ENCODE data around the gene RNF217.
"Not testable (repeated sequence)": the region's sequence is repeated elsewhere in the genome, so short reads cannot be mapped to it uniquely, and the experiment has no call there.

The RNF217 gene

GRCh38 chr6:125125856-125126255 lies 163.6 kb downstream of the RNF217 start:
- not testable (repeated sequence) for DNase-seq (ENCODE audit: low spot score)

GRCh38 chr6:125129354-125129753 lies 167.1 kb downstream of the RNF217 start:
- DNase-seq (ENCODE audit: low spot score) = no peak

- no peak for DNase-seq (ENCODE audit: low spot score)
Observed at GRCh38 chr6:125132058-125132457, 169.8 kb downstream of the RNF217 start.

- no peak for DNase-seq (ENCODE audit: low spot score)
Observed at GRCh38 chr6:125136378-125136777, 174.1 kb downstream of the RNF217 start.

GRCh38 chr6:125138083-125138482 lies 175.8 kb downstream of the RNF217 start:
- DNase-seq (ENCODE audit: low spot score) = no peak

- no peak for DNase-seq (ENCODE audit: low spot score)
Observed at GRCh38 chr6:125140808-125141207, 178.6 kb downstream of the RNF217 start.

All from kidney tubule cell (primary cell).